ENCODE measurements around the gene SLC38A1. TPM values are rescaled to one million over a fixed set of nuclear protein-coding genes. Genes with fewer than 3 reads are reported as not detected.
"Not testable (repeated sequence)": the region's sequence is repeated elsewhere in the genome, so short reads cannot be mapped to it uniquely, and the experiment has no call there.

SLC38A1 gene
- total RNA-seq = 71.5 TPM

GRCh38 chr12:46268583-46269428 is at the start of gene SLC38A1:
SLC38A1 (minus strand) TSS chr12:46269043; CDS start chr12:46239800, 29,243 bp downstream.
- ATAC-seq = peak; percentile 88

DNA sequence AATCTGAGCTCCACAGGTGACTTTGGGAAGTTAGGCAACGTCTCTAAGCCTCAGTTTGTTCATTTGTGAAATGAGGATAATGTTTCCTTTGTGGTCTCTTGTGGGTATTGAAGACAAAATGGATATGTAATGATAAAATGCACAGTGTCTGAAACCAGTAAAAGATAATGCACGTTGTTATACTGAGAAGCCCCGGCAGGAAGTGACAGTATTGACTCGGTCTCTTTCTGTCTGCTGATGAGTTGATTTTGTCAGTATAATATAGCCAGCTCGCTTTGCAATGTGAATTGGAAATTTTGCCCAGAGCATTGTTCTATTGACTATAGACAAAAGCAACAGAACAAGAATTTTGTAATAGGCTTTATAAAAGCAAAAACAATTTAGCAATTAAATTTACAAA is 49.2 kb upstream of the SLC38A1 start:
- ATAC-seq = no peak

GRCh38 chr12:46304070-46304469 is 35.2 kb upstream of the SLC38A1 start:
- ATAC-seq = no peak

DNA sequence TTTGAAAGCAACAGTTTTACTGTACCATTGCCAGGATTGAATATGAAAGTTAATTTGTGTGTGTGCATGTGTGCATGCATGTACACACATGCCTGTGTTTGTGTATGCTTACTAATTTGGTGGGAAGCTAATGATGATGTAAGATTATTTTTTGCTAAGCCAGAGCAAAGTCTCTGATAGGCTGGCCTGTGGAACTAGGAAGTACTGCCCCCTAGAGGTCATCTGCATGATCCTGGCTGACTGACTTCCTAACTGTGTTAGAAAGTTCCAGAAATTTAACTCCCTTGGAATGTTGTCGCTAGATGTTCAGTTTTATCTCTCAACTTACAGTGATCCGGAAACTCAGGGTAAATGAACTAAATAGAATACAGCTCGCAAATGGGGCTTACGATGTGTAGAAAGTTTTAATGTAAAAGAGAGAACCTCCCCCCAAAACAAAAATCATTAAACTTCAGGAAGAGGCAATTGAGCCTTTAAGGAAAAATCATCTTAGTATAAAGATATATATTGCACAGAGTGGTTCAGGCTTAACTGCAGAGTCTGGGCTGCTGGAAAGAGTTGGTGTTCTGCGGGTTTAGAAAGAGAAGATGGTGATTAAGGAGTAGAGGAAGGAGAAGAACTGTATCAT is 34.3 kb upstream of the SLC38A1 start:
- ATAC-seq = peak; percentile 70

DNA sequence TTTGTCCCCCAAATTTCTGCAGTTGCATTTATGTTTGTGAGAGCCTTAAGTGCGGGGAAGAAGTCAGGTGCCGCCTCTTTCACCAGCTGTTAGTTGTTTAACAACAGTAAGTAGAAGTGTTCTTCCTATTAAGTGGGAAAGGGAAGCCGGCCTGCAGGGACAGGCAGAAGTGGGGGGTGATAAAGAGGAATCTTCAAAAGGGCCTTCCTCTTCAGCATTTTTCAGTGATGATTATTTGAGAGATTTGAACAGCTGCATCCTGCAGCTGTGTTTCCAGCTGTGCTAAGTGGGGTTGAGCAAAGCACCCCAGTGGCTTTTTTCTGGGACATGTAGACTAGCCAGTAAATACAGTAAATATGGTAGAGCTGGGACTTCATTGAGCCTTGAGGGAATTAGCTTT is 32.1 kb upstream of the SLC38A1 start:
- no peak for ATAC-seq

DNA sequence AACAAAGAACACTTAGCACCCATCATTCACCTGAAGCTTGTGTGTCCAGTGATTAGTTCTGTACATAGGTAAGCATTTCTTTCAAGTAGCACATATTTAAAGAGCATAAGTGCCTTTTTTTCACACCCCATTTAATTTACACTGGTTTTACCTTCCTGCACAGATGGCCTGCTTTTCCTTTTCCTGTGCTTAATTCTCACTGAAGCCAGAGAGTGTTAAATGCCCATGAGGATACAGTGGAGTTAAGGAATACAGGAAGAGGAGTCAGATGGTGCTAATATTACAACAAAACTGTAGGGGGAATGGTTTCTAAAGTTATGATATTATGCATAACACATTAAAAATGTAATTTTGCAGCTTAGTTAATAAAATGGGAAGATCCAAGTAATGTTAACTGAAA is 31.0 kb upstream of the SLC38A1 start:
- no peak for ATAC-seq

- ATAC-seq = no peak
Observed at GRCh38 chr12:46298261-46298660, 29.4 kb upstream of the SLC38A1 start.

- ATAC-seq = no peak
Observed at GRCh38 chr12:46296822-46297221, 28.0 kb upstream of the SLC38A1 start.

- ATAC-seq = no peak
Observed at GRCh38 chr12:46292754-46293402, 24.0 kb upstream of the SLC38A1 start.

- not testable (repeated sequence) for ATAC-seq
Observed at GRCh38 chr12:46291953-46292352, 23.1 kb upstream of the SLC38A1 start.

- not testable (repeated sequence) for ATAC-seq
Observed at GRCh38 chr12:46285177-46285576, 16.3 kb upstream of the SLC38A1 start.

DNA sequence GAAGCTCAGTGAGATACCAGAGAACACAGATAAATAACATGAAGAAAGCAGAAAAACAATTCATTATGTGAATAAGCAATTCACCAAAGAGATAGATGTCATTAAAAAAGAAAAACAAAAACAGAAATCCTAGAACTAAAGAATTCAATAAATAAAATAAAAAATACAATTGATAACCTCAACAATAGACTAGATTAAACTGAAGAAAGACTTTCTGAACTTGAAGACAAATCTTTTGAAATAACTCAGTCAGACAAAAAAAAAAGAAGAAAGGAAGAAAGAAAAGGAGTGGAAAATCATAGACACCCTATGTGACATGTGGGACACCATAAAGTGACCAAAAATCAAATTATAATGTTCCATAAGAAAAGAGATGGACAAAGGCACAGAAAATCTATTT is 14.0 kb upstream of the SLC38A1 start:
- ATAC-seq = no peak

DNA sequence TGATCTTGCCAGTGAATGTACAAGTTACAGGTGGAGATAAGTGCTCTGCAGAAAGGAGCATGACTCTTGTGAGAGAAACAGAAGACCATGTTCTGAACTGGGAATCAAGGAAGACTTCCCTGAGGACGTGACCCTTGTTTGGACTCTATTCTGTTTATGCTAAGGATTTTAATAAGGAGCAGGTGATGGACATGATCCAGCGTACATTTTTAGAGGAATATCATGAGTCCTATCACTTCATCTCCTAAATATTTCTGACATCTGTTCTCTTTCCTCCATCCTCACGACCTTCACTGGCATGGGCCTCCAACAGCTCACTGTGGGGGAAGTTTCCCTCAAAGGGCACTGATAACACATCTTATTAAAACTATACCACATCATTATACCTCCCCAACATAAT is 7.9 kb upstream of the SLC38A1 start:
- no peak for ATAC-seq

DNA sequence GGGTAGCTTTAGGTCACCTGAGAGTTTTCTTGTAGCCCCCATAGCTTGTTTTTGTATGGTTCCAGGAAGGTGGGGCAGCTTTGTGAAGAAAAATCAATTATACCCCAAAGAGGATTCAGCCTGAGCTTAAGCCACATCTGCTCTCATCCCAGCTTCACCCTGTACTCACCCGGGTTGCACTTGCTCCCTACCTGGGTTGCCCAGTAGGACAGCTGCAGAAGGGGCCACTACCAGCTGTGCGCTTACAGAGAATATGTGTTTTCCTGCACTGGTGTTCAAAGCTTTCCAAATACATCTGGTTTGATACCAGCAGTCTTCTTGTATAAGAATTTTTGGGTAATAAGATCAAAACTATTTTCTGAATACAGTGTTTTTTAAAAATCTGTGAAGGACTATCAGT is 3.0 kb upstream of the SLC38A1 start:
- ATAC-seq = no peak

- ATAC-seq = peak; percentile 4
Observed at GRCh38 chr12:46269429-46270241, 792 bp upstream of the SLC38A1 start.

DNA sequence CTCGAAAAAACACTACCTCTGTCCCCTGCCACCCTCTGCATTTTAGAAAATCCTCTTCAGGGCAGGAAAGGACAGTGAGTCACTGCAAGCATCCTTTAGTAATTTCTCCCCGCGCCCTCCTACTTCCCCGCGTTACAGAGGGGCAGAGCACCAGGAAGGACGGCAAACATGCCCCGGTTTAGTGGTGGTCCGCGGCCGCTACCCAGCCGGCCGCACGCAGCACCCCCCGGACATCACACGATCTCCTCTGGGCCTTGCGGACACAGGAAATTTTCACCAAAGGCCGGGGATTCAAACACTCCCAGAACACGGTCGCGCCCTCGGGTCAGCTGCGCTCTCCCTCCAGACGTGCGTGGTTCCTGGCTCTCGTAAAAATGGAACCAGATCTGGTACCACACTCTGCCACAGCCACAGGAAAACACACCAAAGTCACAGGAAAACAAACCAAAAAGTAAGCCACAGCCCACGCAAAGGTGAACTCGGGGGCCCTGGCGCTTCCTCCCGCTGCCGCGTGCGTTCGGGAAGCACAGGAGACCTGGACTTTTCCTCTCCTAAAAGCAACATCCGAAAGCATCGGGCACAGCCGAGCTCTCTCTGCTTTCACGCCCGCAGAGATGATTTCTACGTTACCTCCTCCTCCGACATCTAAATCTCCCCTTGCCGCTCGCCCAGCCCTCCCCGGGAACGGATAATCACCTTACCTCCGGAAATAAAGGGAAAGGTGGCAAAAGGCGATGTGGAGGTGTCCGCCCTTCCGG is 839 bp downstream of the SLC38A1 start:
- peak; percentile 6 for ATAC-seq

DNA sequence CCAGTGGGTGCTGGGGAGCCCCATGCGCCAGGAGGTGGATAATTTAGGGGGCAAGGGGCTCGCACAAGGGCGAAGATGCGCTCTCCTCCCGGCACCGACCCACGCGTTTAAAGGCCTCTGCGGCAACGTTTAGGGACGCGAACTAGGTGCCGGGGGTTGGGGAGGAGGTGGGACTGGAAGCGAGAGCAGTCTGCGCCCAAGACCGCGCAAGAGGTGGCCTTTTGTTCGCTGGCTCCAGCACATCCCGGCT is 1.3 kb downstream of the SLC38A1 start:
- no peak for ATAC-seq

GRCh38 chr12:46266869-46267574 is 1.8 kb downstream of the SLC38A1 start:
- ATAC-seq = peak; percentile 45

DNA sequence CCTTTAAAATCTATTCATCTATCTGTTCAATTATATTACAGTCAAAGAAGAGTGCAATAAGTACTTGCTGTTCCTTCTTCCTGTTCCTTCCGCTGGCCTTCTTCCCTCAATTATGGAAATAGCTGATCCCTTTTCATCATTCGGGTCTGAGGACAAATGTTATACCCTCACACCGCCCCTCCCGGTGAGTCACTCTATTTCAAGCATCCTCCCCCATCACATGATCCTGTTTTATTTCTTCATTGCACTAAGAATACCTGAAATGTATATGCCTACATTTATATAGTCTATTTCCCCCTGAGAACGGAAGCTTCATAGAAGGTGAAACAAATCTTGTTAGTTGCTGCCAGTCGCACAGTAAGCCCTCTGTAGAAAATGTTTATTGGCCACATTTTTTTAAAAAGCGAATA is 2.5 kb downstream of the SLC38A1 start:
- ATAC-seq = peak; percentile 8

DNA sequence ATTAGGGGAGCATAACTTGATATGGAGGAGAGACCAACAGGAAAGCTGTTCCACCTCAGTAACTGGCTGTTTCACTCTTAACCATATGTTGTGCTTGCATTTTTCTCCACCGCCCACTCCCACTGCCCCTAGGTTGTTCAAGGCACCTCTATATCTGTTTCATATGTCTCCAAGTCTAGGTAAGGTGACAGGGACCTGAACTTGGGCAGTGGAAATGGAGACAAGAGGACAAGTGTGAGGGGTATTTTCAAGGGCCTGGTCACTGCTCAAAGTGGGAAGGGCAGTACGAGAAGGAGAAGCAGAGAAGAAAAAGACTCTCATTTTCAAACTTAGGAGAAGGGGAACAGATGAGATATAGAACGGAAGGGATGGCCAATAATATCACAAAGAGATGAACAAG is 3.1 kb downstream of the SLC38A1 start:
- no peak for ATAC-seq

DNA sequence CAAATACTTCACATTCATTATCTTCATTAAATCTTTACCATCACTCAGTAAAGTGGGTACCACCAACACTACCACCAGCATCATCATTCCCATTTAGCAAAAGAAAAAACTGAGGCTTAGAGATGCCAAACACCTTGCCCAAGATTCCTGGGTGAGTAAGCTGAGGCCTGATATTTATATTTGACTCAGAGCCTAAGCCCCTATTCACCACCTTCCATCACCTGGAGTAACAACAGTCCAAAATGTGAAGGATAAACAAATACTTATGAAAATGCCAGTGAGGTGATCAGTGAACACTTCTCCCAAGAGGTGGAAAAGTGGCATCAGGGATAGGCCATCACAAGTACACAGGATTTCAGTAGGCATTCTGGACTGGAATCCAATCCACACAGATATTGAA is 3.7 kb downstream of the SLC38A1 start:
- no peak for ATAC-seq

DNA sequence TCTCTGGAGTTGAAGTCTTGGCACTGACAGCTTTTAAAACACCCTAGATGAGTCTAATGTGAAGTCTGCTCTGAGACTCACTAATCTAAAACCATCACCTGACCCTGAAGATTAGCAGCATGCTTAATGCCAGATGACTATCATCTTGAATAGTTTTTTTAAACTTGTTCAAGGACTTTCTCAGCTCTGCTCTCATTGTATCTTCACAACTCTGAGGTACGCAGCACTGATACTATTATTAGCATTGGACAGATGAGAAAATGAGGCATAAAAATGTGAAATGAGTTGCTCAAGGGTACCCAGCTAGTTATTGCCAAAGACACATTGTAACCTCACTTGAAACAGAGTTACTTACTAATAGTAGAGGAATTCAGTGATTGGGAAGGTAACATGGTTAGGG is 4.8 kb downstream of the SLC38A1 start:
- ATAC-seq = no peak
